SK-N-SH (cell line): Measurements from ENCODE around the gene TRAF7.

Source experiments
- CHD2 ChIP-seq: fragments of 150-350 bp; IDR thresholded peaks from 2 replicates; pipeline ENCODE4 v1.6.1; 2018; ENCODE audit warnings: low read length; ENCODE audit not compliant: partially characterized antibody
- CTCF ChIP-seq: fragments of 200-600 bp; sonication (generic); IDR thresholded peaks from 2 replicates; pipeline ENCODE4 v1.6.1; 2017; ENCODE audit warnings: antibody characterized with exemption, mild to moderate bottlenecking, moderate library complexity
- EZH2phosphoT487 ChIP-seq: fragments of 200-600 bp; sonication (generic); IDR thresholded peaks from 2 replicates; pipeline ENCODE4 v1.6.1; 2017; ENCODE audit warnings: low read depth, mixed run types, mild to moderate bottlenecking, antibody characterized with exemption, moderate library complexity, borderline replicate concordance
- FOXM1 ChIP-seq: IDR thresholded peaks from 2 replicates; pipeline ENCODE4 v1.4.0; 2012; ENCODE audit warnings: low read depth, mild to moderate bottlenecking
- GABPA ChIP-seq: IDR thresholded peaks from 2 replicates; pipeline ENCODE4 v1.4.0; 2012; ENCODE audit warnings: low read depth, mild to moderate bottlenecking
- POLR2AphosphoS5 ChIP-seq: IDR thresholded peaks from 2 replicates; pipeline ENCODE4 v1.6.1; 2012; ENCODE audit warnings: low read depth, low read length
- RFX5 ChIP-seq: IDR thresholded peaks from 2 replicates; pipeline ENCODE4 v1.6.1; 2012; ENCODE audit warnings: mild to moderate bottlenecking, improper control_type of control experiment, low read length
- RXRA ChIP-seq: IDR thresholded peaks from 2 replicates; pipeline ENCODE4 v1.4.0; 2012; ENCODE audit warnings: low read depth, mild to moderate bottlenecking, borderline replicate concordance
- TAF1 ChIP-seq: IDR thresholded peaks from 2 replicates; pipeline ENCODE4 v1.6.1; 2012; ENCODE audit warnings: low read depth, mild to moderate bottlenecking, low read length, moderate library complexity, borderline replicate concordance
- YY1 ChIP-seq: IDR thresholded peaks from 2 replicates; pipeline ENCODE4 v1.4.0; 2012; ENCODE audit warnings: low read depth, mild to moderate bottlenecking
- TF ChIP-seq, protein P1 (sequence below): IDR thresholded peaks from 2 replicates; pipeline ENCODE4 v1.6.1; 2012; ENCODE audit warnings: mild to moderate bottlenecking, low read depth, low read length, moderate library complexity
- TF ChIP-seq, protein P2 (sequence below): IDR thresholded peaks from 2 replicates; pipeline ENCODE4 v1.4.0; 2012; ENCODE audit warnings: low read depth, borderline replicate concordance
- TF ChIP-seq, protein P3 (sequence below): fragments of 150-350 bp; IDR thresholded peaks from 2 replicates; pipeline ENCODE4 v1.6.1; 2017; ENCODE audit warnings: antibody characterized with exemption, low read length, low read depth, borderline replicate concordance

- TF ChIP-seq CTCF, result no peak
- TF ChIP-seq, protein P1, sequence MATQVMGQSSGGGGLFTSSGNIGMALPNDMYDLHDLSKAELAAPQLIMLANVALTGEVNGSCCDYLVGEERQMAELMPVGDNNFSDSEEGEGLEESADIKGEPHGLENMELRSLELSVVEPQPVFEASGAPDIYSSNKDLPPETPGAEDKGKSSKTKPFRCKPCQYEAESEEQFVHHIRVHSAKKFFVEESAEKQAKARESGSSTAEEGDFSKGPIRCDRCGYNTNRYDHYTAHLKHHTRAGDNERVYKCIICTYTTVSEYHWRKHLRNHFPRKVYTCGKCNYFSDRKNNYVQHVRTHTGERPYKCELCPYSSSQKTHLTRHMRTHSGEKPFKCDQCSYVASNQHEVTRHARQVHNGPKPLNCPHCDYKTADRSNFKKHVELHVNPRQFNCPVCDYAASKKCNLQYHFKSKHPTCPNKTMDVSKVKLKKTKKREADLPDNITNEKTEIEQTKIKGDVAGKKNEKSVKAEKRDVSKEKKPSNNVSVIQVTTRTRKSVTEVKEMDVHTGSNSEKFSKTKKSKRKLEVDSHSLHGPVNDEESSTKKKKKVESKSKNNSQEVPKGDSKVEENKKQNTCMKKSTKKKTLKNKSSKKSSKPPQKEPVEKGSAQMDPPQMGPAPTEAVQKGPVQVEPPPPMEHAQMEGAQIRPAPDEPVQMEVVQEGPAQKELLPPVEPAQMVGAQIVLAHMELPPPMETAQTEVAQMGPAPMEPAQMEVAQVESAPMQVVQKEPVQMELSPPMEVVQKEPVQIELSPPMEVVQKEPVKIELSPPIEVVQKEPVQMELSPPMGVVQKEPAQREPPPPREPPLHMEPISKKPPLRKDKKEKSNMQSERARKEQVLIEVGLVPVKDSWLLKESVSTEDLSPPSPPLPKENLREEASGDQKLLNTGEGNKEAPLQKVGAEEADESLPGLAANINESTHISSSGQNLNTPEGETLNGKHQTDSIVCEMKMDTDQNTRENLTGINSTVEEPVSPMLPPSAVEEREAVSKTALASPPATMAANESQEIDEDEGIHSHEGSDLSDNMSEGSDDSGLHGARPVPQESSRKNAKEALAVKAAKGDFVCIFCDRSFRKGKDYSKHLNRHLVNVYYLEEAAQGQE, result no peak
- TF ChIP-seq GABPA, result no peak
- TF ChIP-seq FOXM1, result no peak
- no peak for TF ChIP-seq POLR2AphosphoS5
- TF ChIP-seq, protein P2, sequence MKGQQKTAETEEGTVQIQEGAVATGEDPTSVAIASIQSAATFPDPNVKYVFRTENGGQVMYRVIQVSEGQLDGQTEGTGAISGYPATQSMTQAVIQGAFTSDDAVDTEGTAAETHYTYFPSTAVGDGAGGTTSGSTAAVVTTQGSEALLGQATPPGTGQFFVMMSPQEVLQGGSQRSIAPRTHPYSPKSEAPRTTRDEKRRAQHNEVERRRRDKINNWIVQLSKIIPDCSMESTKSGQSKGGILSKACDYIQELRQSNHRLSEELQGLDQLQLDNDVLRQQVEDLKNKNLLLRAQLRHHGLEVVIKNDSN, result no peak
- TF ChIP-seq, protein P3, sequence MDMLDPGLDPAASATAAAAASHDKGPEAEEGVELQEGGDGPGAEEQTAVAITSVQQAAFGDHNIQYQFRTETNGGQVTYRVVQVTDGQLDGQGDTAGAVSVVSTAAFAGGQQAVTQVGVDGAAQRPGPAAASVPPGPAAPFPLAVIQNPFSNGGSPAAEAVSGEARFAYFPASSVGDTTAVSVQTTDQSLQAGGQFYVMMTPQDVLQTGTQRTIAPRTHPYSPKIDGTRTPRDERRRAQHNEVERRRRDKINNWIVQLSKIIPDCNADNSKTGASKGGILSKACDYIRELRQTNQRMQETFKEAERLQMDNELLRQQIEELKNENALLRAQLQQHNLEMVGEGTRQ, result no peak
- TF ChIP-seq RXRA, result no peak
- no peak for TF ChIP-seq EZH2phosphoT487
- TF ChIP-seq CHD2, result peak; percentile 77
- no peak for TF ChIP-seq RFX5
- no peak for TF ChIP-seq TAF1
- no peak for TF ChIP-seq YY1
Observed at GRCh38 chr16:2214719-2214968, 59.1 kb downstream of the TRAF7 start, which contains the start of gene PGP.
